Activated CD8-positive, alpha-beta memory T cell treated with anti-CD3 and anti-CD28 coated beads for 48 hours (primary cell): ENCODE measurements around the gene OPN1MW.
"Not testable (repeated sequence)": the region's sequence is repeated elsewhere in the genome, so short reads cannot be mapped to it uniquely, and the experiment has no call there.

Source experiments
- DNase-seq, 3 experiments: peaks; one replicate each; pipeline ENCODE4 v3.0.0-alpha.2; 2020; ENCODE audit warnings: low read depth in 2 of 3, low spot score in 2 of 3

OPN1MW gene

DNA sequence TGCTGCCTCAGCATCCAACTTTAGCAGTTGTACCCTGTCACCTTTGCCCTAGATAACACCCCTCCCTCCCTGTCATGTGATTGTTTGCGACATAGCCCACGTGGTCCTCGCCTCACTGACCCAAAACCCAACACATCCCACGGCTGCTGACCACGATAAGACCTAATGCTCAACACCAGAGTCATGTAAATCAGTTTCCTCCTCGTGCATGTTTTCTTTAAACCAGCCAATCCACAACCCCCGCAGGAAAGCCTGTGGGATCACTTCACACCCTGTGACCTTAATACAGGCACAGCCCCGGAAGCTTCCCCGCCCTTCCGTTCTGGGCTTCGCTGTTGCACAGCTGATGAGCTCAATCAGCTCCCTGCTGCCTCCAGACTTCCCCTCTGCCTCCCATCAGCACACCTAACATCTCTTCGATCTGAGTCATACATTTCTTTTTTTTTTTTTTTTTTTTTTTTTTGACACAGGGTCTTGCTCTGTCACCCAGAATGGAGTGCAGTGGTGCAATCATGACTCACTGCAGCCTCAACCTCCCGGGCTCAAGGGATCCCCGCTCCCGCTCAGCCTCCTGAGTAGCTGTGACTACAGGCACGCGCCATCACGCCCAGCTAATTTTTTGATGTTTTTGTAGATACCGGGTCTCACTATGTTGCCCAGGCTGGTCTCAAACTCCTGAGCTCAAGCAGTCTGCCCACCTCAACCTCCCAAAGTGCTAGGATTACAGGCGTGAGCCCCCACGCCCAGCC is 27.4 kb downstream of the OPN1MW start:
- not testable (repeated sequence) for DNase-seq

DNA sequence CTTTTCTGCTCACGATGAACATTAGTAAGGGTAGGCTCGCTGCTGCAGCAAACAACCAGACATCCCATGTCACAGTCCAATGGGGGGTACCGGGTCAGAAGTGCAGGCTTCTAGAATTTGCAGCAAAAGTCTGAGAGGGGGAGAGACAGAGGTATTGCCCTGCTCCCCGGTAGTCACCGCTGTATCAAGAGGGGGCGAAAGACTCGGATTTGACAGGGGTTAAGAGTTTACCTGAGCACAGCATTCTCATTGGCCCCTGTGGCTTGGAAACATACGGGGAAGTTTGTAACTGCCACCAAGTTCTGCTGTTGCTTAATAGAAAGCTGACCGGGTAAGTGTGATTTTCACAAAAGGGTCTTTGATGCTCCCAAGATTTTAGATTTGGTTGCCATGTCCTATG is 28.7 kb downstream of the OPN1MW start:
- DNase-seq, result not testable (repeated sequence)

DNA sequence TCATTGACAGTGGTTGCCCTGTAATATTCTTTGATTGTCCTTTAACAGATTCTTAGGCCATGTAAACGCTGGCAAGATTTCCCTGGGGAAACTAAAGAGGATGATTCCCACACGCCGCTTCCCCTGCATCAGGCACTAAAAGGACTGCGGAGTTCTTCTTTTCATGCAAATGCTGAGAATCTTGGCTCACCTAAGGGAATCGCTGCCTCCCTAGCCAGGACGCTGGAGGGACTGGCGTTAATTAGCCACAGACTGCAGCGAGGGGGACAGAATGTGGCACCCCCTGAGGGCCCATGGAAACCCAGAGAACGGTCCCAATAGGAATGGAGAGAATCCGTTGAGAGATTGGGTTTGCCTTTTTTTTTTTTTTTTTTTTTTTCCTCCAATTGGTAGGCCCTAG is 29.1 kb downstream of the OPN1MW start:
- DNase-seq, result not testable (repeated sequence)

DNA sequence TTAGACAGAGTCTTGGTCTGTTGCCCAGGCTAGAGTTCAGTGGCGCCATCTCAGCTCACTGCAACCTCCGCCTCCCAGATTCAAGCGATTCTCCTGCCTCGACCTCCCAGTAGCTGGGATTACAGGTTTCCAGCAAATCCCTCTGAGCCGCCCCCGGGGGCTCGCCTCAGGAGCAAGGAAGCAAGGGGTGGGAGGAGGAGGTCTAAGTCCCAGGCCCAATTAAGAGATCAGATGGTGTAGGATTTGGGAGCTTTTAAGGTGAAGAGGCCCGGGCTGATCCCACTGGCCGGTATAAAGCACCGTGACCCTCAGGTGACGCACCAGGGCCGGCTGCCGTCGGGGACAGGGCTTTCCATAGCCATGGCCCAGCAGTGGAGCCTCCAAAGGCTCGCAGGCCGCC is 37.1 kb downstream of the OPN1MW start, which contains the start of gene OPN1MW2:
TSS of gene OPN1MW2 (plus strand) at position 301 of the 400 bp plus-strand sequence. CDS start at position 361, 60 bp downstream.
- DNase-seq, result not testable (repeated sequence)

DNA sequence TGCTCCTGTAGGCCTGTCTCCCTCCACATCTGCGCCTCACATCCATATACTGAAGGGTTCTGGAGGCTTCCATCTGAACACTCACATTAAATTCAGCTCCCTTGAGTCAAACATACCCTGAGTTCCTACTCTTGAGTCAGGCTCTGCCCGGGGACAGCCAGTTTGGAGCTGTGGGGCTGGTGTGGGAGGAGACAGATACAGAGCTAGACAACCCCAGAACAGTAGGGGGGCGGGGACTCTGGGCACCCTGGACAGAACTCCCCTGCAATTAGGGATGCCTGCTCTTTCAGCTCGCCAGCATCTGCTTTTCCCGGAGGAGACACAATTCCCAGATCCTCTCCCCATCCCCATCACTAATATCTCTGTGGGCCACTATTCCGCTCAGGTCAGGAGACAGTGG is 42.9 kb downstream of the OPN1MW start:
- DNase-seq, result not testable (repeated sequence)

DNA sequence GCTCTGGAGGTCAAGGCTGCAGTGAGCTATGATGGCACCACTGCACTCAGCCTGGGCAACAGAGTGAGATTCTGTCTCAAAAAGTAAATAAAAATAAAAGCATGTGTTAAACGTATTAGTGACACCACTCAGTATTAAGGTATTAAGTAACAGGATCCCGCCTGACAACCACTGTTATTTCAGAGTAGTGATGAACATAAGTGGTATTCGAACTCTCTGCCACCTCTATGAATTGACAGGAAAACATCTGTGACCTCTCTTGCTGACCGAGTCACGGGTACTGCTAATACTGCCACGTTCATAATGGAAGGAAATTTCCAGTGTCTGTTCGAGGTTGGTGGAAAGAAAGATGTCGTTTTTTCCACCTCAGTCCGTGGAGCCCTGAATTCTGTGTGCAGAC is 44.3 kb downstream of the OPN1MW start:
- not testable (repeated sequence) for DNase-seq

DNA sequence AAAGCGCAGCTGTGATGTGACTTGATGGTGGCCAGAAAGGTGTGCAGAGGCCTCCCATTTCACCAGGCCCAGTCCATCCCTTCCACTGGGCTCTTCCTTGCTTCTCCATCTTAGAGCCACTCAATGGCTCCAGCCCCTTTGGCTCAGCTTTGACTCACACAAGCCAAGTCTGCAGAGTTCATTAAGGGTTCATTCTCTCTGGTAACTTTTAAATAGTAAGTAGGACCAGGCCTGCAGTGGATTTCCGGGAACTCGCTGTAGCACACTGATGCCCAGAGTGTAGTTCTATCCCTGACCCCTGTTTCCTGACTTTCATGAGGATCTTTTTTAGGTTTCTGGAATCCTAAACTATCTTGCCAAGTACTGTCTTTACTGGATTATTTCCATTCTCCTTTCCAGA is 49.0 kb downstream of the OPN1MW start:
- DNase-seq, result not testable (repeated sequence)

DNA sequence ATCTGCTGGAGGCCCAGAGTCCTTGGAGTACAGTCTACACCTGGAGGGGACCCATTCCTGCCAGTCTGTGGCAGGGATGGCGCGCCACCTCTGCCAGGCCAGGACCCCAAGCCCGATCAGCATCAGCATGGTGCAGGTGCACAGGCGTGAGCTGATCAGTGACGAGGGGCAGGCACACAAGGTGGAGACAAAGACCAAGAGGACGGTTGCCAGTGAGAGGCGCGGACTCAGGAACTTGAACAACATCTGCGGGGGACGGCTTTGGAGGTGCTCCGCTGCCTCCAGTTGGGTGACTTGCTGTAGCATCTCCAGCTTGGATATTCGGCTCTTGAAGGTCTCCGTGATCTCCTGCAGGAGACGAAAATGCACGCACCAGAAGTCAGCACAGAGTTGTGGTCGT is 51.2 kb downstream of the OPN1MW start:
- DNase-seq, result not testable (repeated sequence)

DNA sequence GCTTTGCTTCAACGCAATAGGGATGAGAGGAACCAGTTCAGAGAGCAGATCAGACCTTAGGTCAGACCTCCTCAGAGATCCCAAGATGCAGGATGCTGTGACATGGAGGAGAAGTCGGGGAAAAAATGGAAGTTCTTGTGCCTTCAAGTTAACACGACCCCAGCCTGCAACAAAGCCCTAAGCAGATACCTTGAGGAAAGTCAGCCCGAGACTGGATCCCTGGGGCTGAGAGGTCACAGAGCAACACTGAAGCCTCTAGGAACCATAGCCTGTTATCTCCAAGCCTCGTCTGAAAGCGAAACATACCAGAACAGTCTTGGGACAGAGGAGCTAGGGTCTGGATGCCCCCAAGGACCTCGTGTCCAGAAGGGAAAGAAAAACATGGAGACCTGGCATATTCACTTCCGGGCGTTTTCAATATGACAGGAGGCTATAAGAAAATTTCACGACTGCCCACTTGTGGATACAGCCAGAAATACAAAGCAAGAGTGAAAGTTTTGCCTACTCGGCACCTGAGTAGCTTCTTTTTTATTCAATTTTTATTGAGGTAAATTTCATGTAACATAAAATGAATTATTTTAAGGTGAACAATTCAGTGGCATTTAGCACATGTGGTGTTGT is 56.7 kb downstream of the OPN1MW start:
- not testable (repeated sequence) for DNase-seq

DNA sequence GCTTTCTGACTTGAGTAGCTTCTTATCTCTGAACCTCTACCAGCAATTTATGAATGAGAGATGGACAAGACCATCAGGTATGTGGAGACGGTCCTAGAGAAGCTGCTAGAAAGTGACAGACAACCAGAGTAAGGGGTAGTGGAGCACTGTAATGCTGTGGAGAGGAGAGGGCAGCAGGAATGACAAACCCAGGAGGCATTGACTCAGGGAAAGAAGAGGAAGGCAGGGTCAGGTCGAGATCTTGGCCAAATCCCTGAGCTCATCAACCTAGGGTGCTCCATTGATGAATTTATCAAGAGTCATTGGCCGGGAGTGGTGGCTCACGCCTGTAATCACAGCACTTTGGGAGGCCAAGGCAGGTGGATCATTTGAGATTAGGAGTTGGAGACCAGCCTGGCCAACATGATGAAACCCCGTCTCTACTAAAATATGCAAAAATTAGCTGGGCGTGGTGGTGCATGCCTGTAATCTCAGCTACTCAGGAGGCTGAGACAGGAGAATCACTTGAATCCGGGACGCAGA is 57.6 kb downstream of the OPN1MW start:
- DNase-seq, result not testable (repeated sequence)
